ENCODE measurements around the gene EYS.

DNA sequence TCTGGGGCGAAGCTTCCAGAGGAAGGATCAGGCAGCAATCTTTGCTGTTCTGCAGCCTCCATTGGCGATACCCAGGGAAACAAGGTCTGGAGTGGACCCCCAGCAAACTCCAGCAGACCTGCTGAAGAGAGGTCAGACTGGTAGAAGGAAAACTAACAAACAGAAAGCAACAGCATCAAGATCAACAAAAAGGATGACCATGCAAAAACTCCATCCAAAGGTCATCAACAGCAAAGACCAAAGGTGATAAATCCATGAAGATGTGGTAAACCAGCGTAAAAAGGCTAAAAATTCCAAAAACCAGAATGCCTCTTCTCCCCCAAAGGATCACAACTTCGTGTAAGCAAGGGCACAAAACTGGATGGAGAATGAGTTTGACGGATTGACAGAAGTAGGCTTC is 1818.6 kb downstream of the EYS start:
- no peak for TF ChIP-seq POLR2A (IDR thresholded peaks at IDR 0.05; ENCODE audit: low read length)
- TF ChIP-seq, protein P1, sequence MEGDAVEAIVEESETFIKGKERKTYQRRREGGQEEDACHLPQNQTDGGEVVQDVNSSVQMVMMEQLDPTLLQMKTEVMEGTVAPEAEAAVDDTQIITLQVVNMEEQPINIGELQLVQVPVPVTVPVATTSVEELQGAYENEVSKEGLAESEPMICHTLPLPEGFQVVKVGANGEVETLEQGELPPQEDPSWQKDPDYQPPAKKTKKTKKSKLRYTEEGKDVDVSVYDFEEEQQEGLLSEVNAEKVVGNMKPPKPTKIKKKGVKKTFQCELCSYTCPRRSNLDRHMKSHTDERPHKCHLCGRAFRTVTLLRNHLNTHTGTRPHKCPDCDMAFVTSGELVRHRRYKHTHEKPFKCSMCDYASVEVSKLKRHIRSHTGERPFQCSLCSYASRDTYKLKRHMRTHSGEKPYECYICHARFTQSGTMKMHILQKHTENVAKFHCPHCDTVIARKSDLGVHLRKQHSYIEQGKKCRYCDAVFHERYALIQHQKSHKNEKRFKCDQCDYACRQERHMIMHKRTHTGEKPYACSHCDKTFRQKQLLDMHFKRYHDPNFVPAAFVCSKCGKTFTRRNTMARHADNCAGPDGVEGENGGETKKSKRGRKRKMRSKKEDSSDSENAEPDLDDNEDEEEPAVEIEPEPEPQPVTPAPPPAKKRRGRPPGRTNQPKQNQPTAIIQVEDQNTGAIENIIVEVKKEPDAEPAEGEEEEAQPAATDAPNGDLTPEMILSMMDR (IDR thresholded peaks at IDR 0.05): no peak
- TF ChIP-seq CHD2 (IDR thresholded peaks at IDR 0.05; ENCODE audit: low read length, partially characterized antibody): no peak
- TF ChIP-seq POLR2AphosphoS2 (conservative IDR thresholded peaks at IDR 0.05; ENCODE audit: low read length): no peak
- TF ChIP-seq, protein P2, sequence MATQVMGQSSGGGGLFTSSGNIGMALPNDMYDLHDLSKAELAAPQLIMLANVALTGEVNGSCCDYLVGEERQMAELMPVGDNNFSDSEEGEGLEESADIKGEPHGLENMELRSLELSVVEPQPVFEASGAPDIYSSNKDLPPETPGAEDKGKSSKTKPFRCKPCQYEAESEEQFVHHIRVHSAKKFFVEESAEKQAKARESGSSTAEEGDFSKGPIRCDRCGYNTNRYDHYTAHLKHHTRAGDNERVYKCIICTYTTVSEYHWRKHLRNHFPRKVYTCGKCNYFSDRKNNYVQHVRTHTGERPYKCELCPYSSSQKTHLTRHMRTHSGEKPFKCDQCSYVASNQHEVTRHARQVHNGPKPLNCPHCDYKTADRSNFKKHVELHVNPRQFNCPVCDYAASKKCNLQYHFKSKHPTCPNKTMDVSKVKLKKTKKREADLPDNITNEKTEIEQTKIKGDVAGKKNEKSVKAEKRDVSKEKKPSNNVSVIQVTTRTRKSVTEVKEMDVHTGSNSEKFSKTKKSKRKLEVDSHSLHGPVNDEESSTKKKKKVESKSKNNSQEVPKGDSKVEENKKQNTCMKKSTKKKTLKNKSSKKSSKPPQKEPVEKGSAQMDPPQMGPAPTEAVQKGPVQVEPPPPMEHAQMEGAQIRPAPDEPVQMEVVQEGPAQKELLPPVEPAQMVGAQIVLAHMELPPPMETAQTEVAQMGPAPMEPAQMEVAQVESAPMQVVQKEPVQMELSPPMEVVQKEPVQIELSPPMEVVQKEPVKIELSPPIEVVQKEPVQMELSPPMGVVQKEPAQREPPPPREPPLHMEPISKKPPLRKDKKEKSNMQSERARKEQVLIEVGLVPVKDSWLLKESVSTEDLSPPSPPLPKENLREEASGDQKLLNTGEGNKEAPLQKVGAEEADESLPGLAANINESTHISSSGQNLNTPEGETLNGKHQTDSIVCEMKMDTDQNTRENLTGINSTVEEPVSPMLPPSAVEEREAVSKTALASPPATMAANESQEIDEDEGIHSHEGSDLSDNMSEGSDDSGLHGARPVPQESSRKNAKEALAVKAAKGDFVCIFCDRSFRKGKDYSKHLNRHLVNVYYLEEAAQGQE (IDR thresholded peaks at IDR 0.05): no peak
- TF ChIP-seq EHMT2 (IDR thresholded peaks at IDR 0.05; ENCODE audit: low read depth): no peak
- TF ChIP-seq CBX8 (IDR thresholded peaks at IDR 0.05): no peak
- TF ChIP-seq ZFP36 (IDR thresholded peaks at IDR 0.05; ENCODE audit: borderline replicate concordance, partially characterized antibody): no peak
- TF ChIP-seq RCOR1 (IDR thresholded peaks at IDR 0.05; ENCODE audit: low read depth, low read length): no peak
- TF ChIP-seq, protein P3, sequence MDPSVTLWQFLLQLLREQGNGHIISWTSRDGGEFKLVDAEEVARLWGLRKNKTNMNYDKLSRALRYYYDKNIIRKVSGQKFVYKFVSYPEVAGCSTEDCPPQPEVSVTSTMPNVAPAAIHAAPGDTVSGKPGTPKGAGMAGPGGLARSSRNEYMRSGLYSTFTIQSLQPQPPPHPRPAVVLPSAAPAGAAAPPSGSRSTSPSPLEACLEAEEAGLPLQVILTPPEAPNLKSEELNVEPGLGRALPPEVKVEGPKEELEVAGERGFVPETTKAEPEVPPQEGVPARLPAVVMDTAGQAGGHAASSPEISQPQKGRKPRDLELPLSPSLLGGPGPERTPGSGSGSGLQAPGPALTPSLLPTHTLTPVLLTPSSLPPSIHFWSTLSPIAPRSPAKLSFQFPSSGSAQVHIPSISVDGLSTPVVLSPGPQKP (IDR thresholded peaks at IDR 0.05; ENCODE audit: low read depth, low read length): no peak
- TF ChIP-seq, protein P4, sequence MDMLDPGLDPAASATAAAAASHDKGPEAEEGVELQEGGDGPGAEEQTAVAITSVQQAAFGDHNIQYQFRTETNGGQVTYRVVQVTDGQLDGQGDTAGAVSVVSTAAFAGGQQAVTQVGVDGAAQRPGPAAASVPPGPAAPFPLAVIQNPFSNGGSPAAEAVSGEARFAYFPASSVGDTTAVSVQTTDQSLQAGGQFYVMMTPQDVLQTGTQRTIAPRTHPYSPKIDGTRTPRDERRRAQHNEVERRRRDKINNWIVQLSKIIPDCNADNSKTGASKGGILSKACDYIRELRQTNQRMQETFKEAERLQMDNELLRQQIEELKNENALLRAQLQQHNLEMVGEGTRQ (IDR thresholded peaks at IDR 0.05): no peak
- TF ChIP-seq MAFK (IDR thresholded peaks at IDR 0.05; ENCODE audit: partially characterized antibody): peak; percentile 20

All from A549 (cell line).